T1000 (cell line): ENCODE measurements around the gene SLF2.
A peak's percentile ranks its signal among the peaks of the same experiment; 100 is the strongest.
"Not testable (repeated sequence)": the region's sequence is repeated elsewhere in the genome, so short reads cannot be mapped to it uniquely, and the experiment has no call there.

Experiments used
- DNase-seq: peaks from one replicate; lab custom pipeline; 2025; ENCODE audit warnings: mixed read lengths; lab: John Stamatoyannopoulos, UW

SLF2 gene

GRCh38 chr10:100879741-100880360 lies 32.9 kb upstream of the SLF2 start:
- DNase-seq: no peak

- no peak for DNase-seq
Measured at GRCh38 chr10:100881556-100882213, 31.1 kb upstream of the SLF2 start.

DNA sequence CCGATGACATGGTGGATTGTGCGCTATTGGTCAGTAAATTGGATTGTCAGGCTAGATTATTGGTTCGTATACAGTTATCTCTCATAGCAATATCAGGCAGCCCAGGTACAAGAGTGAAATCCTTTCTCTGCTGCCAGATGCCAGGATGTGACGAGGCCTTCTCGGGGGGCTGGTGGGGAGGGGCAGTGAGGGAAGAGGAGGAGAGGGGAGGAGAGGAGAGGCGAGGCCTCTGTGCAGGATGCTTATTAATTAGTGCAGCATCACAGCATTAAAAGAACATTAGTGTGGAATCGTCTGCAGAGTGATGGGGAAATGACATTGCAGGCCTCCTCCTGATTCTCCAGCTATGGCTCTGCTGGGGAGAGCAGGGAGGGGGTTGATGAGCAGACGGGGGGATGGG lies 30.5 kb upstream of the SLF2 start:
- no peak for DNase-seq

GRCh38 chr10:100882671-100883311 lies 30.0 kb upstream of the SLF2 start:
- DNase-seq: peak; percentile 34

DNA sequence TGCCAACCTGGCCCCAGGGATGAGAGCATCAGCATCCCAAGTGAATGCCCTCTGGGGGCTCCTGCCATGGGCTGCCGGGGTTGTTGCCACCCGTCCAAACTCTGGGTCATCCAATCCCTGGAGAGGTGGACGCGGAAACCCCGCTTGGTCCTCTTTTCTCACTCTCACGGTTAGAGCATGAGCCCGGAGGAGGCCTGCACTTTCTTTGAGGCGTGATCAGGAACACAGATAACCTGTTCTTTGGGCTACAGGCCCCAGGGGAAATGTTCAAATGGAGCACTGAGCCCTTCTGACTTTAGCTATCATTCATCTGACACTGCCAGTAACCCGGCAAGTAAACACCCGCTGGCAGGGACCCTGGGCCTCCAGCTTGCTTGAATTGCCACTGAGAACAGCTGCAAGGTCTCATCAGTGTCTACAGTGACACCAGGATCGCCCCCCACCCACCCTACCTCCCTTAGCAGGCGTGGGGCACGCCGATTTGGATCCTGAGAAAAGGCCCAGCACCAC lies 29.4 kb upstream of the SLF2 start:
- no peak for DNase-seq

DNA sequence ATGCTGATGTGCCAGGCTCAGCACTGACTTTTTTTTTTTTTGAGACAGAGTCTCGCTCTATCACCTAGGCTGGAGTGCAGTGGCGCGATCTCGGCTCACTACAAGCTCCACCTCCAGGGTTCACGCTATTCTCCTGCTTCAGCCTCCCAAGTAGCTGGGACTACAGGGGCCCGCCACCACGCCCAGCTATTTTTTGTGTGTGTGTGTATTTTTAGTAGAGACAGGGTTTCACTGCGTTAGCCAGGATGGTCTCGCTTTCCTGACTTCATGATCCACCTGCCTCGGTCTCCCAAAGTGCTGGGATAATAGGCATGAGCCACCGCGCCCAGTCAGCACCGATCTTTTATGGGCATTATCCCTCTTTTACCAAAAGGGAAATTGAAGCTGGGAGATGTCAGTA lies 27.2 kb upstream of the SLF2 start:
- DNase-seq: not testable (repeated sequence)

GRCh38 chr10:100886091-100886490 lies 26.7 kb upstream of the SLF2 start:
- DNase-seq: no peak

DNA sequence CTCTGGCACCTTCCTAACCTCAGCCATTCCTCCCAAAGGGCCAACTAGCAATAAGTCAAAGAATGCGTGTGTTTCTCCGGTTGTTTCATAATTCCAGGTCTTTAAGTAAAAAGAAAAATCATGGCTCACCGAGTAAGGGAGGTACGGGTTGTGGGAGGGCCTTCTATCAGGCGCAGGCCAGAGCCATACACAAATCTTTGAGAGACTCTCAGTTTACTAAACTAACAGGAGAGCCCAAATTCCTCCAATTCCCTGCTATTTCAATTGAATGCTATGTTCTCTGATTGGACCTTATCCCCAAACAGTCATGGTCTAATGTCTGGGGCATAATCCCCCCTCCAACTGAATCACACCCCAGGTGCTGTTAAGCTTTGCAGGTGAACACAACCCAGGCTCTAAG lies 26.2 kb upstream of the SLF2 start:
- DNase-seq: no peak

GRCh38 chr10:100886963-100887362 lies 25.8 kb upstream of the SLF2 start:
- no peak for DNase-seq

GRCh38 chr10:100887761-100888296 lies 24.9 kb upstream of the SLF2 start:
- no peak for DNase-seq

- DNase-seq: no peak
Measured at GRCh38 chr10:100888957-100889356, 23.8 kb upstream of the SLF2 start.

GRCh38 chr10:100889546-100889945 lies 23.2 kb upstream of the SLF2 start:
- no peak for DNase-seq

DNA sequence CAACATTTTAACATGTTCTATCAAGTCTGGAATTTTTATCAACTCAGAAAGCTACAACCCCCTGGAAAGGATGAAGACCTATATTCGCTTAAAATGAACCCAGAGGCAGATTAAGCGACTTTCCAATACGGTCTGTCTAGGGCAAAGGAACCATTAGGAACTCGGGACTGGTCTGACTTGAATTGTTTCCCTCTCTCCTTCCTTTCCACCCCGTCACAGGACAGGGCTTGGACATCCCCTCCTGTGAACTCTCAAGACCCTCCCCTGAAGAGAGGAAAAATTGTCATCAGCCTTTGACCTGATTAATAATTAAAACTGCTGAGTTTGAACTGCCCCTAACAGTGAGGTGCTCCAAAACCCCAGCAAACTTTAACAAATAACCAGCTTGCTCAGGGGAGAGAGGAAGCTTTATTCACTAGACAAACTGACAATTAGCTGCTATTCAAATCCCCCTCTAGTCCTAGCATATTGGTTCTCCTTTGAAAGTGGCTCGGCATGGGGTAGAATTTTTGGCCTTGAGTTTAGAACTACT lies 22.6 kb upstream of the SLF2 start:
- DNase-seq: no peak

DNA sequence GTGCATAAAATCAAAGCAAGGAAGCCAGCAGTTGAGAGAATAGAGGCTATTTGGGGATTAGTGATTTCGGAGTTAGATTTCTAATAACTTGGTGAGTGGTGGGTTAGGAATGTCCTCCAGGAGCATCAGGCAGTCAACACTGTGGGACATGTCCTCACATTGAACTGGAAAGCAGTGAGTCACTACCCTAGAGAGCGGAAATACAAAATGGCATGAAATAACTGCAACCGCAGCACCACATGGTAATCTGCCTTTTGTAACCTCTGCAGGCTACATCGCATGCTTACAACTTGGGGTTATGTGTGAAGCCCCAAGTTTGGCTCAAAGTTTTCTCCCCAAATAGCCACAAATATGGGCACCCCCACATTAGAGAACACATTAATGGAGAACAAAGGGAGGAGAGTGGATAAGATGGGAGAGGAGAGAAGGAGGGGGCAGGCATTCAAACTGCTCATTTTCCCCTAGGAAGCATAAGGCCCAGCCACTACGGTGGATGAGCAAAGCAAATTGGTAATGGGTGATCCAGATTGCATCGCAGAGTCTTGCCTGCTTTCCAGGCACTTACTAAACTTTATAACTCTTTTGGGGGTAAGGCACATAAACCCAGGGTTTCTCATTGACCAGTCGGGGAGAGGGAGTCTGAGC lies 22.0 kb upstream of the SLF2 start:
- DNase-seq: peak; percentile 59

DNA sequence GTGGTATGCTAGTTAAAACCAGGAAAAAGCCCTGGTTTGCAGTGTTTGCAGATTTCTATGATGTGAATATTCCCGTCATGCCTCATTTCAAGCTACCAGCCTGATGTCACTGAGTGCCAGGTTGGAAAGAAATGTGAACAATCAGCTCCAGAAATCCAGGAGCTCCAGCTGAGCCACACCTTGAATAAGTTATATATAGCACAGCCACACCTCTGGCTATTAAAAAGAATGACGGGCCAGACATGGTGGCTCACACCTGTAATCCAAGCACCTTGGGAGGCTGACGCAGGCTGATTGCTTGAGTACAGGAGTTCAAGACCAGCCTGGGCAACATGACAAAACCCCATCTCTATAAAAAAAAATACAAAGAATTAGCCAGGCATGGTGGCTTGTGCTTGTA lies 18.7 kb upstream of the SLF2 start:
- DNase-seq: no peak

DNA sequence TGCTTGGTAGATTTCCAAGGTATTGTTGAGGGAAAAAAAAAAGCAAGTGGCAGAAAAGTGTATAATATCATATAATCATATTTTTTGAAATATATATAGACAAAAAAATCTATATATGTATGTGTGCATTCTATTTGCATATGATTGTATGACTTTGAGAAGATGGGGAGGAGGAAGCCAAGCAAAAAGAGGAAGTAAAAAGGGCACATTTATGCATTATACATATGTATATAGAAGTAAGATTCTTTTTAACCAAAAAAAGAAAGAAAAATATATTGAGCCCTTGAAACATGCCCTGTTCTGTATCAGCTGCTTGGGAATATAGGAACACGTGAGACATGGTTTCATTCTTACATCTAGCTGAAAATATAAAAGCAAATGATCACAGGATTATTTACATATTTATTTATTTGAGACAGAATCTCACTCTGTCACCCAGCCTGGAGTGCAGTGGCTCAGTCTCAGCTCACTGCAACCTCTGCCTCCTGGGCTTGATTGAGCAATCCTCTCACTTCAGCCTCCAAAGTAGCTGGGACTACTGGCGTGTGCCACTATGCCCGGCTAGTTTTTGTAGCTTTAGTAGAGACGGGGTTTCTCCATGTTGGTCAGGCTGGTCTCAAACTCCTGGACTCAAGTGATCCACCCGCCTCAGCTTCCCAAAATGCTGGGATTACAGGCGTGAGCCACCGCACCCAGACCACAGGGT lies 18.0 kb upstream of the SLF2 start:
- DNase-seq: no peak

- no peak for DNase-seq
Measured at GRCh38 chr10:100895346-100895745, 17.4 kb upstream of the SLF2 start.

DNA sequence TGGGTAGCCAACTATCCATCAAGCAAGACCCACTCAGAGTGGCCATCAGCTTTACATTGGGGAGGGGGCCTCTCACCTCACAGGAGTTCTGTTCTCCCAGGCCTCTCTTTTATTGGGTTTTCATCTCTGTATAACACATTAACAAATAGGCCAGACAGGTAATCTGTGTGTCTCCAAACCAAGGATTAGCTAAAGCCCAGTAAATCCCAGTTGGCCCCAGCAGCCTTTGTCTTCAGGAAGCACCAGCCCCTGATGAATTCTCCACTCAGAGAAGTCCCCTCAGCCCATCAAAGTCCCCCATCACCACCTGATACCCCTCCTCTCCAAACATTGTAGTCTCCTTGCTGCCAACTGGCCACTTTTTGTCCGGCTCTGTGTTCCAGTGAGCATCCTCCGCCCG lies 16.9 kb upstream of the SLF2 start:
- DNase-seq: no peak

- DNase-seq: no peak
Measured at GRCh38 chr10:100896876-100897461, 15.8 kb upstream of the SLF2 start.

- DNase-seq: no peak
Measured at GRCh38 chr10:100897976-100898375, 14.8 kb upstream of the SLF2 start.

- no peak for DNase-seq
Measured at GRCh38 chr10:100899171-100899570, 13.6 kb upstream of the SLF2 start.
